ENCODE measurements around the gene OR7A10.

The OR7A10 gene

GRCh38 chr19:14848822-14849221 is at the start of gene OR7A10:
Gene OR7A10 (minus strand): TSS chr19:14848922. CDS start chr19:14841877, 7,045 bp downstream.
- DNase-seq (ENCODE audit: low spot score), result no peak

GRCh38 chr19:14890643-14891379 is 42.1 kb upstream of the OR7A10 start:
- DNase-seq (ENCODE audit: low spot score), result no peak

GRCh38 chr19:14889994-14890642 is 41.4 kb upstream of the OR7A10 start:
- no peak for DNase-seq (ENCODE audit: low spot score)

GRCh38 chr19:14886032-14886431 is 37.3 kb upstream of the OR7A10 start, which contains the start of gene OR7A17:
Gene OR7A17 (minus strand): TSS chr19:14886132. CDS start chr19:14881355, 4,777 bp downstream.
- no peak for DNase-seq (ENCODE audit: low spot score)

- DNase-seq (ENCODE audit: low spot score), result no peak
Measured at GRCh38 chr19:14871619-14872230, 23.0 kb upstream of the OR7A10 start.

GRCh38 chr19:14868497-14868896 is 19.8 kb upstream of the OR7A10 start:
- DNase-seq (ENCODE audit: low spot score), result no peak

GRCh38 chr19:14843578-14843977 is 5.1 kb downstream of the OR7A10 start:
- no peak for DNase-seq (ENCODE audit: low spot score)

- no peak for DNase-seq (ENCODE audit: low spot score)
Measured at GRCh38 chr19:14843169-14843568, 5.6 kb downstream of the OR7A10 start.

GRCh38 chr19:14840206-14840605 is 8.5 kb downstream of the OR7A10 start:
- DNase-seq (ENCODE audit: low spot score), result no peak

- DNase-seq (ENCODE audit: low spot score), result no peak
Measured at GRCh38 chr19:14837391-14837790, 11.3 kb downstream of the OR7A10 start.

- no peak for DNase-seq (ENCODE audit: low spot score)
Measured at GRCh38 chr19:14835011-14835410, 13.7 kb downstream of the OR7A10 start, which contains the start of the genes OR7A5 and OR7C1. Gene OR7A5 (minus strand): TSS chr19:14835185. CDS start chr19:14828241, 6,944 bp downstream. Gene OR7C1 (minus strand): TSS chr19:14835185. CDS start chr19:14800136, 35,049 bp downstream.

GRCh38 chr19:14830702-14831101 is 18.0 kb downstream of the OR7A10 start:
- DNase-seq (ENCODE audit: low spot score), result no peak

- no peak for DNase-seq (ENCODE audit: low spot score)
Measured at GRCh38 chr19:14826006-14826405, 22.7 kb downstream of the OR7A10 start.

- no peak for DNase-seq (ENCODE audit: low spot score)
Measured at GRCh38 chr19:14821937-14822336, 26.8 kb downstream of the OR7A10 start.

- no peak for DNase-seq (ENCODE audit: low spot score)
Measured at GRCh38 chr19:14818588-14818987, 30.1 kb downstream of the OR7A10 start.

GRCh38 chr19:14817052-14817451 is 31.7 kb downstream of the OR7A10 start:
- no peak for DNase-seq (ENCODE audit: low spot score)

- DNase-seq (ENCODE audit: low spot score), result no peak
Measured at GRCh38 chr19:14814982-14815652, 33.6 kb downstream of the OR7A10 start.

GRCh38 chr19:14809272-14810057 is 39.3 kb downstream of the OR7A10 start:
- no peak for DNase-seq (ENCODE audit: low spot score)

- DNase-seq (ENCODE audit: low spot score), result no peak
Measured at GRCh38 chr19:14804765-14805164, 44.0 kb downstream of the OR7A10 start.

- DNase-seq (ENCODE audit: low spot score), result no peak
Measured at GRCh38 chr19:14798760-14799159, 50.0 kb downstream of the OR7A10 start.

GRCh38 chr19:14796021-14796420 is 52.7 kb downstream of the OR7A10 start:
- no peak for DNase-seq (ENCODE audit: low spot score)
